ENCODE measurements around the gene ATG16L1. TPM values are rescaled to one million over a fixed set of nuclear protein-coding genes. Genes with fewer than 3 reads are reported as not detected.
A peak's percentile ranks its signal among the peaks of the same experiment; 100 is the strongest.

Gene ATG16L1
- total and polyA plus RNA-seq, 8 donors, result 7.6 to 71.9 (median 10.9) TPM

- WGBS, 5 donors, result 56 to 73% (median 68%) methylated on average over 7 of the region's 7 CpGs
- H3K27me3 ChIP-seq, result no peaks in the 10 kb centered on the region
- DNase-seq, result peak in 1 of 2 donors; percentile 17
- H3K4me1 ChIP-seq, result peaks cover 15 to 21% (median 19%) of the 10 kb centered on the region in 4 donors
- no peak overlapping the region for H3K27ac ChIP-seq
- H3K9me3 ChIP-seq, result no peaks in the 10 kb centered on the region
- intact Hi-C loops (cut with DNase I; ENCODE audit: low total_unique reads), result loop anchor here (10.0 kb wide), 1 partner anchor 644 kb away; no protein-coding TSS in a partner anchor
- no peak overlapping the region for H3K4me3 ChIP-seq
- H3K36me3 ChIP-seq, result peaks cover 0 to 4% (median 0%) of the 10 kb centered on the region in 4 donors
- TF ChIP-seq EP300 (IDR thresholded peaks at IDR 0.05) (no peak), POLR2A (IDR thresholded peaks at IDR 0.05) (no peak), CTCF (IDR thresholded peaks at IDR 0.05) (no peak), POLR2AphosphoS5 (IDR thresholded peaks at IDR 0.05) (no peak)
These were observed 2.5 kb upstream of the ATG16L1 start for GRCh38 chr2:233248999-233249398.

GRCh38 chr2:233250568-233250967 is 905 bp upstream of the ATG16L1 start:
- H3K27ac ChIP-seq, result peak overlapping the region in 4 of 5 donors; percentile 89 to 94 (median 93)
- peaks cover 0 to 12% (median 6%) of the 10 kb centered on the region in 4 donors for H3K36me3 ChIP-seq
- no peak overlapping the region for H3K4me3 ChIP-seq
- intact Hi-C loops (cut with DNase I; ENCODE audit: low total_unique reads), result no loop called here
- no peaks in the 10 kb centered on the region for H3K9me3 ChIP-seq
- no peak for TF ChIP-seq EP300 (IDR thresholded peaks at IDR 0.05)
- TF ChIP-seq POLR2A (IDR thresholded peaks at IDR 0.05), result no peak
- no peak for TF ChIP-seq POLR2AphosphoS5 (IDR thresholded peaks at IDR 0.05)
- TF ChIP-seq CTCF (IDR thresholded peaks at IDR 0.05), result no peak
- no peaks in the 10 kb centered on the region for H3K27me3 ChIP-seq
- WGBS, 5 donors, result 92 to 94% (median 94%) methylated on average over 9 of the region's 9 CpGs
- DNase-seq, result no peak
- peaks cover 18 to 36% (median 27%) of the 10 kb centered on the region in 4 donors for H3K4me1 ChIP-seq

- H3K9me3 ChIP-seq, result no peaks in the 10 kb centered on the region
- peaks cover 18 to 39% (median 28%) of the 10 kb centered on the region in 4 donors for H3K4me1 ChIP-seq
- WGBS, 5 donors, result 35 to 58% (median 52%) methylated on average over 1 of the region's 1 CpG
- H3K36me3 ChIP-seq, result peaks cover 0 to 15% (median 8%) of the 10 kb centered on the region in 4 donors
- intact Hi-C loops (cut with DNase I; ENCODE audit: low total_unique reads), result no loop called here
- H3K27me3 ChIP-seq, result no peaks in the 10 kb centered on the region
- H3K27ac ChIP-seq, result peak overlapping the region; percentile 54 to 94 (median 93)
- DNase-seq, result no peak
- TF ChIP-seq CTCF (IDR thresholded peaks at IDR 0.05), result no peak
- TF ChIP-seq POLR2AphosphoS5 (IDR thresholded peaks at IDR 0.05), result no peak
- TF ChIP-seq EP300 (IDR thresholded peaks at IDR 0.05), result no peak
- no peak for TF ChIP-seq POLR2A (IDR thresholded peaks at IDR 0.05)
- peak overlapping the region; percentile 86 to 99 (median 93) for H3K4me3 ChIP-seq
These were observed 528 bp upstream of the ATG16L1 start for GRCh38 chr2:233250985-233251305.

- H3K9me3 ChIP-seq, result no peaks in the 10 kb centered on the region
- no peaks in the 10 kb centered on the region for H3K27me3 ChIP-seq
- H3K36me3 ChIP-seq, result peaks cover 5 to 28% (median 21%) of the 10 kb centered on the region in 4 donors
- H3K27ac ChIP-seq, result peak overlapping the region; percentile 2 to 94 (median 93)
- peaks cover 18 to 41% (median 28%) of the 10 kb centered on the region in 4 donors for H3K4me1 ChIP-seq
- peak overlapping the region; percentile 86 to 99 (median 93) for H3K4me3 ChIP-seq
- intact Hi-C loops (cut with DNase I; ENCODE audit: low total_unique reads), result no loop called here
- DNase-seq, result peak in 1 of 2 donors; percentile 18
- 0 to 3% (median 2%) methylated on average over 18 of the region's 18 CpGs for WGBS, 5 donors
- no peak for TF ChIP-seq CTCF (IDR thresholded peaks at IDR 0.05)
- no peak for TF ChIP-seq EP300 (IDR thresholded peaks at IDR 0.05)
- no peak for TF ChIP-seq POLR2AphosphoS5 (IDR thresholded peaks at IDR 0.05)
- no peak for TF ChIP-seq POLR2A (IDR thresholded peaks at IDR 0.05)
These were observed 754 bp downstream of the ATG16L1 start for GRCh38 chr2:233252227-233252626.
